Dedifferentiated amniotic fluid mesenchymal stem cell (primary cell): ENCODE measurements around the gene PTPRN2.

ENCODE experiments used
- DNase-seq: peaks from one replicate; pipeline ENCODE4 v3.0.0-alpha.2; 2016; ENCODE audit errors: extremely low spot score

Gene PTPRN2

GRCh38 chr7:157817433-157817832 lies 770.2 kb downstream of the PTPRN2 start:
- no peak for DNase-seq

DNA sequence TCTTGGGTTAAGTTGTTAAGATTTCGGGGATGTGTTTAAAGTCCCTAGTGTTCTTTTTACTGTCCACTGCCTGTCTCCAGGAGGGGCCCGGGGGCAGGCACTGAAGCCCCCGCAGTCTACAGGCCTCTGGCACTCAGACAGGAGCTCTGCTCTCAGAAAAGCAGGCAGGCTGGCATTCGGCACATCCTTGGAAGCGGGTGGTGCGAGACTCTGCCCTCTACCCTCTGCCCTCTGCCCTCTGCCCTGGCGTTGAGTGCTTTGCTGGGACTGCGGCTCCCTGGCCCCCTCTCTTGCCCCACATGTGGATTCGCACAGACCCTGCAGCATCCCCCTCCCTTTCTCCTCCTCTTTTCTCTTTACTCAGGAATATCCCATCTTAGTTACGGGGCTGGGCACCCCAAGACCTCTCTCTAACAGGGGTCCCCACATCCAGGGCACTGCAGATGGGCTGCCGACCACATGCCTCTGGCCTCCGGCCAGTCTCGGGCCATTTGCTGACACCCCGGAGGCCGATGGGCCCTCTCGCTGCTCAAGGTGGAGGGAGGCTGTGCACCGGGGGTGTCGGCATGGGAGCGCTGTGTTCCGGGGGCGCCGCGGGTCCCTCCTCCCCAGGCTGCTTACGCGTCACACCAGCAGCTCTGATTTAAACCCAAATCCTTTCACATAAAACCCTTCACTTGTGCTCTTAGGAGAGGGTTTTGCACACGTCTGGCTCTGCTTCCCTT lies 770.9 kb downstream of the PTPRN2 start:
- no peak for DNase-seq

GRCh38 chr7:157816086-157816485 lies 771.5 kb downstream of the PTPRN2 start:
- DNase-seq, result no peak

GRCh38 chr7:157815706-157816022 lies 772.0 kb downstream of the PTPRN2 start:
- no peak for DNase-seq

- no peak for DNase-seq
Observed at GRCh38 chr7:157814931-157815705, 772.5 kb downstream of the PTPRN2 start.

GRCh38 chr7:157813741-157814661 lies 773.6 kb downstream of the PTPRN2 start:
- DNase-seq, result no peak

DNA sequence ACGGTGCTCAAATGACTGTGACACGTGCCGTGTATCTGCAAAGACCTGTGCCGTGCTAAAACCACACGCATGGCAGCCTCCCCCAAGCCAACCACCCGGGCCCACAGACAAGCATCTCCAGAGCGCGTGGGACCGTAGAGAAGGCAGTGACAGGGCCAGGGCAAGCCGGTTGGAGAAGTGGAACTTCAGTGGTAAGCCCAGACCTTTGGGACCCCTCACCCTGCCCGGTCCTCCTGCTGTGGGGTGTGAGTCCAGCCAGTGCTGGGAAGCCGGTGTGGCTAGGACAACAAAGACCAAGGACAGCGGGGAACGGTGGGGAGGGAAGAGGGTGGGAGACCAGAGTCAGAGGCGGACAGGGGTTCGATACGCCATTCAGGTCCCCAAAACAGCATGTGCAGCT lies 774.6 kb downstream of the PTPRN2 start:
- DNase-seq, result no peak

GRCh38 chr7:157811946-157812345 lies 775.7 kb downstream of the PTPRN2 start:
- DNase-seq, result no peak

- DNase-seq, result no peak
Observed at GRCh38 chr7:157809863-157810851, 777.5 kb downstream of the PTPRN2 start.

- DNase-seq, result no peak
Observed at GRCh38 chr7:157809154-157809862, 778.3 kb downstream of the PTPRN2 start.

GRCh38 chr7:157808042-157808441 lies 779.6 kb downstream of the PTPRN2 start:
- DNase-seq, result no peak

DNA sequence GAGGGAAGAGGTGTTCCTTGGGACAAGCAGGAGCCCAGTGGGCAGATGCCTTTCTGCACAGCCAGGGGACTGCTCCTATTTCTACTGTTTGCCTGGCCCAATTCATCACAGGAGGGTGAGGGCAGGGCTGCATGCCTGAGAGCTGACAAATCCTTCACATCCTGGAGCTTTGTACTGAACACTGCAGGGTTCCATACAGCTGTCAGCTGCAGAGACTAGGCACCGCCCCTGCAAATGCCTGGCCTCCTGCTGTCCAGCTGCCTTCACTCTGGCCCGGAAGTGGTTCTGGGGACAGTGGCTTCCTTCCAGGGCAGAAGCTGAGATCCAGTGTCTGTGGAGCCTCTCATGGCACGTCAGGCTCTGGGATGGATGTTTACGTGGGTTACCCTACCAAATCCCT lies 780.1 kb downstream of the PTPRN2 start:
- no peak for DNase-seq

GRCh38 chr7:157806711-157807110 lies 780.9 kb downstream of the PTPRN2 start:
- no peak for DNase-seq

DNA sequence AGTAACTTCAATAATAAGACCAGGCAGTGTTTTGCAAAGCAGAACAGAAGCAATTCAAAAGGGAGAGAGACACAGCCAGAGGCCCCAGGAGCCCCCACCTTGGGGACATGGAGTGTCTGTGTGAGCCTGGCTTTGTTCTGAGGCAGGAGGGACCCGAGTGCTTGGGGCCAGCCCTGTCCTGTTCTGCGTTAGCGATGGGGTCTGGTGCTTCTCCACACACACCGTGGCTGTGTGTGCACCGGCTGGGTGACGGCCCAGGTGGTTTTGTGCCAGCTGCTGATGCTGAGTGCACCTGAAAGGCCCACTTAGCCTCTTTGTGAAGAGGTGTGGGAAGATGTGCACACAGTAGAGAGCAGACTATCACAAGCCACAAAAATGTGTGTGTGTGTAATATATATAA lies 781.9 kb downstream of the PTPRN2 start:
- DNase-seq, result no peak

GRCh38 chr7:157803906-157804305 lies 783.7 kb downstream of the PTPRN2 start:
- no peak for DNase-seq

GRCh38 chr7:157801971-157802675 lies 785.5 kb downstream of the PTPRN2 start:
- DNase-seq, result no peak

GRCh38 chr7:157801113-157801512 lies 786.5 kb downstream of the PTPRN2 start:
- DNase-seq, result no peak

DNA sequence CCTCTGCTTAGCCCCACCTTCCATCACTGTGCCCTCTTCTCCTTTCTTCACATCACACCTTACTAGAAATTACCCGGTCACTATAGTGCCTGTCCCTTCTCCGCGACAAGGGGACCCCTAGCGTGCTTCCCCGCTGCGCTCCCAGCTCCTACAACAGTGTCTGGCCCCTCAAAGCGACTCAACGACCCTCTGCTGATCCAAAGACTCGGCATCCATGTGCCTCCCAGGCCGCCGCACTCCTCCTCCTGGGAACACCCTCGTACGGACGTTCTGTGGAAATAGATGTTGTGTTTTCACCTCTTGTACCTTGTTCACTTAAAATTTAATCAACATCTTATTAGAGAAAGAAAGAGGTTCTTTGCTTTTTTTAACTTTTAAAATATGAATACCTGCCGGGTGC lies 787.3 kb downstream of the PTPRN2 start:
- no peak for DNase-seq

DNA sequence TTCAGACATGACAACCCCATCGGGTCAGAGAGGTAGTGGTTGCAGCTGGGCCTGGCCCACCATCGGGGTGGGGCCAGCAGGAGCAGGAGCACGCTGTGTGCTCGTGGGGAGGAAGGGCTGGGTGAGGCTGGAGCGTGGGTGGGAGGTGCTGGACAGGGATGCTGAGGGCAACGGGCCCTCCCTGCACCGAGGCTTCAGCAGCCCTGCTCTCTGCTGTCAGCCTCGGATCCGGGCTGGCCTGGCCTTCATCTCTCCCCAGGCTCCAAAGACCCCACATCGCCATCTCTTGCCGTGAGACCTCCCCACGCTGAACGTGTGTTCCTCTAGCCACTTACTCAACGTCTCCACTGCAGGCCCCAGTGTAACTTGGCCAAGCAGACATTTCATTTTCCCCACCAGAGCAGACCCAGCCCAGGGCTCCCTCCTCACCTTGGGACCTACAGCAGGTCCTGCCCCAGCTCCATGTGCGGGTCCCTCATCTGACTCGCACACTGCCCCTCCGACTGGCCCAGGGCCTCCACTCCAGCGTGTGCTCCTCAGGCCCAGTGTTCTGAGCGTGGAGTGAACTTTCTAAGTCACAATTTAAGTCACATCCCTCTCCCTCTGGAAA lies 788.4 kb downstream of the PTPRN2 start:
- no peak for DNase-seq
